ENCODE data around the gene RACK1. TPM values are rescaled to one million over a fixed set of nuclear protein-coding genes. Genes with fewer than 3 reads are reported as not detected.

Gene RACK1
- total and polyA plus RNA-seq, 2 donors from 2014 or later, result 1,240 to 1,699 TPM

GRCh38 chr5:181207960-181208253, 35.8 kb downstream of the RACK1 start:
- Histone ChIP-seq H3K36me3 (ENCODE audit: control insufficient read depth in 2 of 3, insufficient read depth in 3 of 3, low read length in 3 of 3) (no peaks in the 10 kb centered on the region), H3K27ac (ENCODE audit: low read depth in 2 of 2, low read length in 2 of 2) (no peak overlapping the region), H3K27me3 (ENCODE audit: control insufficient read depth, insufficient read depth, low read length) (peaks cover 10% of the 10 kb centered on the region), H3K9ac (ENCODE audit: low read length in 3 of 3) (no peak overlapping the region), H3K4me1 (ENCODE audit: control insufficient read depth in 2 of 3, insufficient read depth in 2 of 3, low read depth in 1 of 3, low read length in 3 of 3) (peaks cover 0 to 13% (median 9%) of the 10 kb centered on the region in 3 donors), H3K9me3 (ENCODE audit: control insufficient read depth in 2 of 3, insufficient read depth in 1 of 3, low read length in 3 of 3) (no peaks in the 10 kb centered on the region), H3K4me3 (ENCODE audit: low read length in 3 of 3) (peak overlapping the region in 1 of 3 donors; percentile 76)
- intact Hi-C loops (cut with DNase I), result no loop called here
- DNase-seq (no peak), FAIRE-seq (no peak)
- no peak for TF ChIP-seq CTCF (IDR thresholded peaks at IDR 0.05; ENCODE audit: borderline replicate concordance, extremely low read depth, insufficient read depth)

GRCh38 chr5:181207214-181207959, 36.3 kb downstream of the RACK1 start:
- peak overlapping the region; percentile 49 to 70 for H3K27ac ChIP-seq (ENCODE audit: low read depth in 2 of 2, low read length in 2 of 2)
- DNase-seq (peak in 4 of 5 donors; percentile 79 to 87 (median 84)), FAIRE-seq (no peak)
- intact Hi-C loops (cut with DNase I), result no loop called here
- peaks cover 0 to 13% (median 9%) of the 10 kb centered on the region in 3 donors for H3K4me1 ChIP-seq (ENCODE audit: control insufficient read depth in 2 of 3, insufficient read depth in 2 of 3, low read depth in 1 of 3, low read length in 3 of 3)
- peaks cover 10% of the 10 kb centered on the region for H3K27me3 ChIP-seq (ENCODE audit: control insufficient read depth, insufficient read depth, low read length)
- TF ChIP-seq CTCF (IDR thresholded peaks at IDR 0.05; ENCODE audit: borderline replicate concordance, extremely low read depth, insufficient read depth), result no peak
- H3K4me3 ChIP-seq (ENCODE audit: low read length in 3 of 3), result peak overlapping the region; percentile 52 to 76 (median 63)
- H3K9ac ChIP-seq (ENCODE audit: low read length in 3 of 3), result peak overlapping the region in 2 of 3 donors; percentile 52
- no peaks in the 10 kb centered on the region for H3K36me3 ChIP-seq (ENCODE audit: control insufficient read depth in 2 of 3, insufficient read depth in 3 of 3, low read length in 3 of 3)
- no peaks in the 10 kb centered on the region for H3K9me3 ChIP-seq (ENCODE audit: control insufficient read depth in 2 of 3, insufficient read depth in 1 of 3, low read length in 3 of 3)

GRCh38 chr5:181205761-181206649, 37.7 kb downstream of the RACK1 start:
- intact Hi-C loops (cut with DNase I), result no loop called here

More at GRCh38 chr5:181205761-181206649, 37.7 kb downstream of the RACK1 start:
- DNase-seq (peak in 3 of 5 donors; percentile 37 to 71 (median 61)), FAIRE-seq (no peak)
- Histone ChIP-seq H3K27me3 (ENCODE audit: control insufficient read depth, insufficient read depth, low read length) (peaks cover 10% of the 10 kb centered on the region), H3K36me3 (ENCODE audit: control insufficient read depth in 2 of 3, insufficient read depth in 3 of 3, low read length in 3 of 3) (no peaks in the 10 kb centered on the region), H3K4me1 (ENCODE audit: control insufficient read depth in 2 of 3, insufficient read depth in 2 of 3, low read depth in 1 of 3, low read length in 3 of 3) (peaks cover 0 to 13% (median 9%) of the 10 kb centered on the region in 3 donors), H3K4me3 (ENCODE audit: low read length in 3 of 3) (peak overlapping the region; percentile 21 to 63 (median 31)), H3K9me3 (ENCODE audit: control insufficient read depth in 2 of 3, insufficient read depth in 1 of 3, low read length in 3 of 3) (no peaks in the 10 kb centered on the region), H3K27ac (ENCODE audit: low read depth in 2 of 2, low read length in 2 of 2) (peak overlapping the region in 1 of 2 donors; percentile 49), H3K9ac (ENCODE audit: low read length in 3 of 3) (peak overlapping the region in 2 of 3 donors; percentile 1 to 46)
- no peak for TF ChIP-seq CTCF (IDR thresholded peaks at IDR 0.05; ENCODE audit: borderline replicate concordance, extremely low read depth, insufficient read depth)
